B cell (primary cell): ENCODE data around the gene SAP30L. TPM values are rescaled to one million over a fixed set of nuclear protein-coding genes. Genes with fewer than 3 reads are reported as not detected.

ENCODE experiments used
- ATAC-seq: fragments of 200-7000 bp; cut with Tn5 transposase; one replicate; pipeline ENCODE4 v1.10.0; 2021; ENCODE audit warnings: low read depth, mild to moderate bottlenecking, moderate number of reproducible peaks, moderate library complexity
- CTCF ChIA-PET: fragments of 350-600 bp; sonication (Branson Sonifier 250); formaldehyde crosslinking; loops from one replicate; lab custom pipeline; 2021; ENCODE audit warnings: antibody characterized with exemption, inconsistent platforms; lab: Charles Lee
- POLR2A ChIA-PET: fragments of 350-600 bp; sonication (Branson Sonifier 250); formaldehyde crosslinking; loops from one replicate; lab custom pipeline; 2021; ENCODE audit warnings: antibody characterized with exemption; lab: Charles Lee
- DNase-seq: peaks from one replicate; pipeline ENCODE4 v3.0.0; 2013
- H2AFZ ChIP-seq: 2 replicates; pipeline ENCODE4 v1.6.1; 2012; ENCODE audit warnings: mild to moderate bottlenecking, low read depth, low read length; ENCODE audit not compliant: insufficient read depth, poor library complexity, severe bottlenecking
- H3K27ac ChIP-seq, 2 donors: 1 replicate in 1 of 2; 2 replicates in 1 of 2; pipeline ENCODE4 v1.5.1; 2012 to 2013; ENCODE audit warnings: low read length in 2 of 2, mild to moderate bottlenecking in 2 of 2, moderate library complexity in 1 of 2
- H3K27me3 ChIP-seq, 4 experiments: fragments of 200-600 bp in 1 of 4; sonication (generic) in 1 of 4; replicated peaks in 1 of 4; 1 replicate in 2 of 4; 2 replicates in 2 of 4; pipeline versions ENCODE4 v1.6.1 to v1.7.0; 2013 to 2016; ENCODE audit warnings: low read length in 3 of 4, mild to moderate bottlenecking in 2 of 4, mixed read lengths in 1 of 4, moderate library complexity in 1 of 4; ENCODE audit not compliant: insufficient read depth in 4 of 4, control insufficient read depth in 3 of 4; ENCODE audit errors: control extremely low read depth in 1 of 4
- H3K36me3 ChIP-seq, 2 experiments: replicated peaks in 1 of 2; 1 replicate in 1 of 2; 2 replicates in 1 of 2; pipeline versions ENCODE4 v1.6.1 to v1.7.1; 2013; ENCODE audit warnings: low read length in 1 of 2; ENCODE audit not compliant: insufficient read depth in 2 of 2, control insufficient read depth in 1 of 2; ENCODE audit errors: control extremely low read depth in 1 of 2, extremely low read depth in 1 of 2
- H3K4me1 ChIP-seq, 2 donors: fragments of 200-600 bp in 1 of 2; sonication (generic) in 1 of 2; 1 replicate in 1 of 2; 2 replicates in 1 of 2; pipeline versions ENCODE4 v1.5.1 to v1.6.1; 2013 to 2017; ENCODE audit warnings: low read length in 2 of 2; ENCODE audit not compliant: control insufficient read depth in 2 of 2, insufficient read depth in 2 of 2
- H3K4me2 ChIP-seq: replicated peaks from 2 replicates; pipeline ENCODE3; 2012; ENCODE audit warnings: mild to moderate bottlenecking, low read depth, low read length; ENCODE audit not compliant: poor library complexity, severe bottlenecking
- H3K4me3 ChIP-seq, 5 experiments: fragments of 200-600 bp in 1 of 5; sonication (generic) in 1 of 5; 1 replicate in 3 of 5; 2 replicates in 2 of 5; pipeline versions ENCODE4 v1.5.1 to v1.7.0; 2011 to 2016; ENCODE audit warnings: low read length in 4 of 5, mild to moderate bottlenecking in 4 of 5, low read depth in 2 of 5, control low read depth in 1 of 5, moderate library complexity in 1 of 5; ENCODE audit not compliant: insufficient read depth in 1 of 5; ENCODE audit errors: control extremely low read depth in 1 of 5, extremely low read depth in 1 of 5
- H3K79me2 ChIP-seq: fragments of 200-600 bp; sonication (generic); one replicate; pipeline ENCODE4 v1.6.0; 2016; ENCODE audit warnings: low read length; ENCODE audit not compliant: control insufficient read depth, insufficient read depth
- H3K9ac ChIP-seq: fragments of 200-600 bp; sonication (generic); 2 replicates; pipeline ENCODE4 v1.6.1; 2017; ENCODE audit warnings: mild to moderate bottlenecking, low read length, moderate library complexity
- H3K9me3 ChIP-seq, 3 donors: one replicate each; pipeline versions ENCODE4 v1.6.1 to v1.7.1; 2013; ENCODE audit warnings: low read length in 2 of 3; ENCODE audit not compliant: control insufficient read depth in 2 of 3, insufficient read depth in 1 of 3; ENCODE audit errors: control extremely low read depth in 1 of 3
- H4K20me1 ChIP-seq: 2 replicates; pipeline ENCODE4 v1.6.0; 2012; ENCODE audit warnings: mild to moderate bottlenecking, low read length; ENCODE audit not compliant: insufficient read depth, control insufficient read depth, poor library complexity, severe bottlenecking
- H3K27ac Mint-ChIP-seq: one replicate; pipeline ENCODE4 v1.8.0; 2021; ENCODE audit warnings: mixed read lengths
- H3K27me3 Mint-ChIP-seq: one replicate; pipeline ENCODE4 v1.8.0; 2021; ENCODE audit warnings: mixed read lengths
- H3K4me1 Mint-ChIP-seq: one replicate; pipeline ENCODE4 v1.8.0; 2021; ENCODE audit warnings: mixed read lengths
- H3K4me3 Mint-ChIP-seq: one replicate; pipeline ENCODE4 v1.8.0; 2021; ENCODE audit warnings: mixed read lengths
- H3K9me3 Mint-ChIP-seq: one replicate; pipeline ENCODE4 v1.8.0; 2022; ENCODE audit warnings: mixed read lengths; ENCODE audit not compliant: insufficient read depth
- CTCF ChIP-seq: fragments of 200-600 bp; IDR thresholded peaks from one replicate; pipeline ENCODE4 v1.8.0; 2022; ENCODE audit warnings: antibody characterized with exemption, mild to moderate bottlenecking
- EZH2 ChIP-seq: IDR thresholded peaks from 2 replicates; pipeline ENCODE4 v1.6.1; 2012; ENCODE audit warnings: borderline replicate concordance, low read depth, mild to moderate bottlenecking, moderate library complexity, low read length; ENCODE audit not compliant: insufficient read depth, poor library complexity, severe bottlenecking
- WGBS: methylation state at CpG from one replicate; pipeline ENCODE4 v1.1.5; 2013; ENCODE audit warnings: missing lambda C conversion rate; ENCODE audit not compliant: insufficient coverage; 5-methylcytosine and 5-hydroxymethylcytosine counted together
- intact Hi-C: fragments of 100-400 bp; cut with micrococcal nuclease; formaldehyde crosslinking; loops from one replicate; pipeline ENCODE4 v1.10.0; 2022
- polyA plus RNA-seq: library from polyadenylated mRNA; depleted of rRNA; stranded (reverse); fragments of >200 nt; gene quantifications from 2 replicates; pipeline ENCODE4 v1.2.3, GENCODE V29; 2012
- total RNA-seq, 2 donors: library from RNA; stranded (reverse); fragments of 120-200 nt in 1 of 2; gene quantifications; 1 replicate in 1 of 2; 2 replicates in 1 of 2; pipeline versions ENCODE4 v1.2.3 to v1.2.4, GENCODE V29; 2013 to 2022

The SAP30L gene
- total and polyA plus RNA-seq, 2 donors (not counting 1 experiment from before 2014, with no cell fraction given), result 34.8 to 41.5 TPM

GRCh38 chr5:154508114-154508513 lies 62.3 kb downstream of the SAP30L start:
- H3K4me1 ChIP-seq, result peaks cover 2 to 6% of the 10 kb centered on the region in 2 donors
- no peaks in the 10 kb centered on the region for H3K27me3 ChIP-seq
- ATAC-seq (no peak), DNase-seq (no peak)
- no peak overlapping the region for H2AFZ ChIP-seq
- H3K79me2 ChIP-seq, result no peaks in the 10 kb centered on the region
- Mint-ChIP-seq H3K4me1 (peaks cover 7% of the 10 kb centered on the region), H3K9me3 (no peaks in the 10 kb centered on the region), H3K27me3 (peaks cover 22% of the 10 kb centered on the region), H3K4me3 (no peak overlapping the region), H3K27ac (no peak overlapping the region)
- no peak overlapping the region for H3K4me3 ChIP-seq
- peaks cover 0 to 6% (median 0%) of the 10 kb centered on the region in 3 donors for H3K9me3 ChIP-seq
- 64% methylated on average over 2 of the region's 2 CpGs for WGBS
- no peak overlapping the region for H3K27ac ChIP-seq
- TF ChIP-seq CTCF (no peak), EZH2 (no peak)
- CTCF ChIA-PET, result no interaction called here
- no peaks in the 10 kb centered on the region for H4K20me1 ChIP-seq
- H3K4me2 ChIP-seq, result no peak overlapping the region
- no peaks in the 10 kb centered on the region for H3K36me3 ChIP-seq
- intact Hi-C loops, result no loop called here
- POLR2A ChIA-PET, result no interaction called here
- H3K9ac ChIP-seq, result no peak overlapping the region

- Histone ChIP-seq H3K79me2 (no peaks in the 10 kb centered on the region), H3K27me3 (peaks cover 0 to 10% (median 0%) of the 10 kb centered on the region in 4 experiments), H2AFZ (no peak overlapping the region), H3K9me3 (peaks cover 0 to 2% (median 0%) of the 10 kb centered on the region in 3 donors), H3K9ac (no peak overlapping the region), H3K27ac (no peak overlapping the region), H3K4me1 (no peaks in the 10 kb centered on the region), H3K4me2 (no peak overlapping the region), H4K20me1 (no peaks in the 10 kb centered on the region), H3K4me3 (no peak overlapping the region), H3K36me3 (no peaks in the 10 kb centered on the region)
- no peaks in the 10 kb centered on the region for H3K9me3 Mint-ChIP-seq
- ChIA-PET CTCF (no interaction called here), POLR2A (no interaction called here)
- intact Hi-C loops, result no loop called here
- DNase-seq (no peak), ATAC-seq (no peak)
- no peaks in the 10 kb centered on the region for H3K4me1 Mint-ChIP-seq
- peaks cover 36% of the 10 kb centered on the region for H3K27me3 Mint-ChIP-seq
- no peak overlapping the region for H3K27ac Mint-ChIP-seq
- no peak overlapping the region for H3K4me3 Mint-ChIP-seq
- TF ChIP-seq CTCF, result no peak
- TF ChIP-seq EZH2, result no peak
- WGBS, result 85% methylated on average over 2 of the region's 5 CpGs
These were observed 64.2 kb downstream of the SAP30L start for GRCh38 chr5:154509784-154510555.
